PC-9 (cell line): ENCODE data around the gene CFAP61.

ENCODE experiments used
- CTCF ChIP-seq: fragments of 200-600 bp; sonication (generic); conservative IDR thresholded peaks from 2 replicates; pipeline ENCODE4 v1.6.1; 2017; ENCODE audit warnings: mixed run types, antibody characterized with exemption, mild to moderate bottlenecking, moderate library complexity
- EZH2 ChIP-seq: fragments of 200-600 bp; sonication (generic); IDR thresholded peaks from 2 replicates; pipeline ENCODE4 v1.8.0; 2017; ENCODE audit warnings: antibody characterized with exemption, low read depth

- TF ChIP-seq EZH2 (no peak), CTCF (no peak)
These were observed 201.5 kb downstream of the CFAP61 start for GRCh38 chr20:20253744-20254330.
